Astrocyte of the cerebellum (primary cell): ENCODE results near the gene MRPS5.

Experiments
- DNase-seq: peaks from one replicate; pipeline ENCODE4 v3.0.0-alpha.2; 2011; ENCODE audit warnings: low read depth
- H3K4me3 ChIP-seq: 2 replicates; pipeline ENCODE4 v1.5.1; 2011; ENCODE audit warnings: mild to moderate bottlenecking, low read depth, low read length, moderate library complexity
- in situ Hi-C: cut with HindIII; loops from 2 replicates; pipeline ENCODE4 v1.10.0; 2017; ENCODE audit warnings: low sequenced_read_pairs
- TF ChIP-seq, protein P1 (sequence below): IDR thresholded peaks from 2 replicates; pipeline ENCODE4 v1.5.1; 2012; ENCODE audit warnings: low read length, low read depth, moderate library complexity, mild to moderate bottlenecking; ENCODE audit errors: missing control alignments

MRPS5 gene

GRCh38 chr2:95121407-95122196, at the start of gene MRPS5:
MRPS5 (minus strand) TSS chr2:95121808; CDS start chr2:95121791, 17 bp downstream.
- TF ChIP-seq, protein P1, sequence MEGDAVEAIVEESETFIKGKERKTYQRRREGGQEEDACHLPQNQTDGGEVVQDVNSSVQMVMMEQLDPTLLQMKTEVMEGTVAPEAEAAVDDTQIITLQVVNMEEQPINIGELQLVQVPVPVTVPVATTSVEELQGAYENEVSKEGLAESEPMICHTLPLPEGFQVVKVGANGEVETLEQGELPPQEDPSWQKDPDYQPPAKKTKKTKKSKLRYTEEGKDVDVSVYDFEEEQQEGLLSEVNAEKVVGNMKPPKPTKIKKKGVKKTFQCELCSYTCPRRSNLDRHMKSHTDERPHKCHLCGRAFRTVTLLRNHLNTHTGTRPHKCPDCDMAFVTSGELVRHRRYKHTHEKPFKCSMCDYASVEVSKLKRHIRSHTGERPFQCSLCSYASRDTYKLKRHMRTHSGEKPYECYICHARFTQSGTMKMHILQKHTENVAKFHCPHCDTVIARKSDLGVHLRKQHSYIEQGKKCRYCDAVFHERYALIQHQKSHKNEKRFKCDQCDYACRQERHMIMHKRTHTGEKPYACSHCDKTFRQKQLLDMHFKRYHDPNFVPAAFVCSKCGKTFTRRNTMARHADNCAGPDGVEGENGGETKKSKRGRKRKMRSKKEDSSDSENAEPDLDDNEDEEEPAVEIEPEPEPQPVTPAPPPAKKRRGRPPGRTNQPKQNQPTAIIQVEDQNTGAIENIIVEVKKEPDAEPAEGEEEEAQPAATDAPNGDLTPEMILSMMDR: peak; percentile 12
- peak within 1 kb of the TSS; percentile 86 for H3K4me3 ChIP-seq
- in situ Hi-C loops: no loop called here
- DNase-seq: peak; percentile 22

GRCh38 chr2:95166065-95166763, 44.6 kb upstream of the MRPS5 start:
- TF ChIP-seq, protein P1: no peak
- peak overlapping the region; percentile 75 for H3K4me3 ChIP-seq
- in situ Hi-C loops: no loop called here
- no peak for DNase-seq

GRCh38 chr2:95165371-95166064, 43.9 kb upstream of the MRPS5 start, which contains the start of gene ZNF2:
ZNF2 (plus strand) TSS chr2:95165809; CDS start chr2:95176227, 10,418 bp downstream.
- TF ChIP-seq, protein P1: no peak
- in situ Hi-C loops: no loop called here
- peak within 1 kb of the TSS; percentile 75 for H3K4me3 ChIP-seq
- DNase-seq: peak; percentile 97

- in situ Hi-C loops: no loop called here
- TF ChIP-seq, protein P1: no peak
- no peak for DNase-seq
- peak overlapping the region; percentile 75 for H3K4me3 ChIP-seq
These were observed 43.4 kb upstream of the MRPS5 start for GRCh38 chr2:95165030-95165370.

DNA sequence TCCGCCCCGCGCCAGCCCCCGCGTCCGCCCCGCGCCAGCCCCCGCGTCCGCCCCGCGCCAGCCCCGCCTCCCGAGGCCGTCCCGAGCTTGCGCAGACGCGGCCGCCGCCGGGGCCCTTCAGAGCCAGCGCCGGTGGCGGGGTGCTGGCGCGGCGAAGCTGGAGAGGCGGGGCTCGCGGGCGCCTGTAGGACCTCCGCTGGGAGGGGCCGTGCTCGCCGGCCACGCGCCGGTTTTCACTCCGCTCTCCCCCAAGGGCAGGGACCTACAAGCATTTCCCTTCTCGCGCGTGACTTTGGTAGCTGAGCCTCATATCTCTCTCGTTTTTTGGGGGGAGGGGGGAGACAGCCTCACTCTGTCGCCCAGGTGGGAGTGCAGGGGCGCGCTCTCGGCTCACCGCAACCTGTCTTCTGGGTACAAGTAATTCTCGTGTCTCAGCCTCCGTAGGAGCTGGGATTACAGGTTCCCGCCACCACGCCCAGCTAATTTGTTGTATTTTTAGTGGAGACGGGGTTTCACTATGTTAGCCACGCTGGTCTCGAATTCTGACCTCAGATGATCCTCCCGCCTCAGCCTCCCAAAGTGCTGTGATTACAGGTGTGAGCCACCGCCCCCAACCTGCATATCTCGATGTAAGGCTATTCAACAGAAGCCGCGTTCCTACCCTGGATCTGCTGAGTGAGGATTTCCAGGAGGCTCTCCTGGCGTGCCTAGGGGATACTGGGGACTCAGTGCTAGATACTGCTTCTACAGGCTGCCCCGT, 38.3 kb upstream of the MRPS5 start, which contains the start of gene ZNF514:
Gene ZNF514 (minus strand): TSS at position 159 of the 760 bp plus-strand sequence. CDS start 6,595 bp downstream, outside the sequence.
- H3K4me3 ChIP-seq: peak within 1 kb of the TSS; percentile 68
- TF ChIP-seq, protein P1: no peak
- no peak for DNase-seq
- in situ Hi-C loops: no loop called here
